Caco-2 (cell line): ENCODE data around the gene SP140L. TPM values are rescaled to one million over a fixed set of nuclear protein-coding genes. Genes with fewer than 3 reads are reported as not detected.
"Not testable (repeated sequence)": the region's sequence is repeated elsewhere in the genome, so short reads cannot be mapped to it uniquely, and the experiment has no call there.

Source experiments
- BruUV-seq: library from RNA; stranded (reverse); fragments of 400-500 nt; replicated peaks from 2 replicates; lab custom pipeline; 2021; lab: Mats Ljungman, UMichigan
- CTCF ChIA-PET: fragments of 300-600 bp; sonication (Branson Sonifier 250); formaldehyde crosslinking; loops from one replicate; lab custom pipeline; 2022; ENCODE audit warnings: antibody characterized with exemption; lab: Charles Lee
- POLR2A ChIA-PET: fragments of 300-600 bp; sonication (Branson Sonifier 250); formaldehyde crosslinking; loops from one replicate; lab custom pipeline; 2022; ENCODE audit warnings: antibody characterized with exemption; lab: Charles Lee
- DNase-seq, 2 experiments: peaks; one replicate each; pipeline versions ENCODE4 v3.0.0 to v3.0.0-alpha.2; 2020 to 2022
- H3K27me3 ChIP-seq: replicated peaks from 2 replicates; pipeline ENCODE4 v1.6.0; 2011; ENCODE audit warnings: low read length; ENCODE audit not compliant: control insufficient read depth, insufficient read depth
- H3K36me3 ChIP-seq: 2 replicates; pipeline ENCODE4 v1.5.1; 2011; ENCODE audit warnings: low read length; ENCODE audit not compliant: control insufficient read depth, insufficient read depth
- H3K4me1 ChIP-seq: fragments of 250-450 bp; sonication (Bioruptor Pico); 2 replicates; pipeline ENCODE4 v1.5.1; 2020; ENCODE audit warnings: mild to moderate bottlenecking
- H3K4me3 ChIP-seq: 2 replicates; pipeline ENCODE4 v1.5.1; 2011; ENCODE audit warnings: low read depth, mild to moderate bottlenecking, control low read depth, low read length
- H3K9me3 ChIP-seq: fragments of 250-450 bp; sonication (Bioruptor Pico); 2 replicates; pipeline ENCODE4 v1.5.1; 2020; ENCODE audit warnings: mild to moderate bottlenecking, moderate library complexity
- H3K27ac Mint-ChIP-seq: one replicate; pipeline ENCODE4 v1.8.0; 2022; ENCODE audit warnings: mixed read lengths; ENCODE audit not compliant: unreplicated experiment
- H3K27me3 Mint-ChIP-seq: one replicate; pipeline ENCODE4 v1.8.0; 2022; ENCODE audit warnings: mixed read lengths; ENCODE audit not compliant: insufficient read depth, unreplicated experiment
- H3K36me3 Mint-ChIP-seq: one replicate; pipeline ENCODE4 v1.8.0; 2022; ENCODE audit warnings: mild to moderate bottlenecking, mixed read lengths; ENCODE audit not compliant: insufficient read depth, unreplicated experiment
- H3K4me1 Mint-ChIP-seq: one replicate; pipeline ENCODE4 v1.8.0; 2022; ENCODE audit warnings: low read depth, mixed read lengths; ENCODE audit not compliant: unreplicated experiment
- H3K4me3 Mint-ChIP-seq: one replicate; pipeline ENCODE4 v1.8.0; 2022; ENCODE audit warnings: mild to moderate bottlenecking, moderate library complexity, mixed read lengths; ENCODE audit not compliant: unreplicated experiment
- H3K9me3 Mint-ChIP-seq: one replicate; pipeline ENCODE4 v1.8.0; 2022; ENCODE audit warnings: mixed read lengths; ENCODE audit not compliant: unreplicated experiment
- intact Hi-C: fragments of 100-400 bp; cut with micrococcal nuclease; formaldehyde crosslinking; loops from one replicate; pipeline ENCODE4 v1.10.0; 2022; ENCODE audit not compliant: unreplicated experiment
- total RNA-seq: library from RNA; stranded (reverse); gene quantifications from 2 replicates; pipeline ENCODE4 v1.2.3, GENCODE V29; 2022
- TF ChIP-seq, protein P1 (sequence below), 2 experiments: fragments of 200-600 bp in 1 of 2; IDR thresholded peaks; 1 replicate in 1 of 2; 2 replicates in 1 of 2; pipeline versions ENCODE4 v1.5.1 to v1.8.0; 2011 to 2022; ENCODE audit warnings: antibody characterized with exemption in 1 of 2, control low read depth in 1 of 2, inconsistent platforms in 1 of 2, low read depth in 1 of 2, low read length in 1 of 2, mild to moderate bottlenecking in 1 of 2, moderate library complexity in 1 of 2; ENCODE audit not compliant: insufficient read depth in 1 of 2, severe bottlenecking in 1 of 2, unreplicated experiment in 1 of 2

Gene SP140L
- total RNA-seq, 1 experiment from 2014 or later, result not detected

DNA sequence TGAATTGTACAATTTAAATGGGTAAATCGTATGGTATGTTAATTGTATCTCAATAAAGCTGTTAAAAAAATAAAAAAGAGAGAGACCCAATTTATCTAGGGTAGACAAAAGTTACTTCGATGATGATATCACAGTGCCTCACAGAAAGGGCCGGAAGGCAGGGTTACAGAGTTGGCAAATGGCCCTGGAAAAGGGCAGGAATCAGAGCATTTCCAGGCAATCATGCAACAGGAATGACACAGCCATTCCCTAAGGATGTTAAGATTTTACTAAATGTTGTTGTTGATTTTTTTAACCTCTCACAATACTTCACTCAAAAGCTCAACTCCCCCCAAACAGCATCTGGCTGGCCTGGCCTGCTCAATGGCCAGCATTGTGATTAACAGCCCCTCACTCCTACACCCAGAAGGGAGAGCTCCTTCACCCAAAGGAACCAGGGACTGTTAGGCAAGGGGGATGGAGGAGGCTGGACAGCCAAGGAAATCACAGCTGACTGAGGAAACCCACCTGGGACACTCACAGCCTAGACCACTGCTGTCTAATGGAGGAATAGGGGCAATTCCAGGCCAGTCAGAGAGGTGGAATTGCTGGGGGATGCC is 81.3 kb downstream of the SP140L start:
- TF ChIP-seq, protein P1, sequence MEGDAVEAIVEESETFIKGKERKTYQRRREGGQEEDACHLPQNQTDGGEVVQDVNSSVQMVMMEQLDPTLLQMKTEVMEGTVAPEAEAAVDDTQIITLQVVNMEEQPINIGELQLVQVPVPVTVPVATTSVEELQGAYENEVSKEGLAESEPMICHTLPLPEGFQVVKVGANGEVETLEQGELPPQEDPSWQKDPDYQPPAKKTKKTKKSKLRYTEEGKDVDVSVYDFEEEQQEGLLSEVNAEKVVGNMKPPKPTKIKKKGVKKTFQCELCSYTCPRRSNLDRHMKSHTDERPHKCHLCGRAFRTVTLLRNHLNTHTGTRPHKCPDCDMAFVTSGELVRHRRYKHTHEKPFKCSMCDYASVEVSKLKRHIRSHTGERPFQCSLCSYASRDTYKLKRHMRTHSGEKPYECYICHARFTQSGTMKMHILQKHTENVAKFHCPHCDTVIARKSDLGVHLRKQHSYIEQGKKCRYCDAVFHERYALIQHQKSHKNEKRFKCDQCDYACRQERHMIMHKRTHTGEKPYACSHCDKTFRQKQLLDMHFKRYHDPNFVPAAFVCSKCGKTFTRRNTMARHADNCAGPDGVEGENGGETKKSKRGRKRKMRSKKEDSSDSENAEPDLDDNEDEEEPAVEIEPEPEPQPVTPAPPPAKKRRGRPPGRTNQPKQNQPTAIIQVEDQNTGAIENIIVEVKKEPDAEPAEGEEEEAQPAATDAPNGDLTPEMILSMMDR (IDR thresholded peaks at IDR 0.05; ENCODE audit: insufficient read depth in 1 of 2, low read depth in 1 of 2, low read length in 1 of 2, severe bottlenecking in 1 of 2, unreplicated experiment in 1 of 2), result no peak

DNA sequence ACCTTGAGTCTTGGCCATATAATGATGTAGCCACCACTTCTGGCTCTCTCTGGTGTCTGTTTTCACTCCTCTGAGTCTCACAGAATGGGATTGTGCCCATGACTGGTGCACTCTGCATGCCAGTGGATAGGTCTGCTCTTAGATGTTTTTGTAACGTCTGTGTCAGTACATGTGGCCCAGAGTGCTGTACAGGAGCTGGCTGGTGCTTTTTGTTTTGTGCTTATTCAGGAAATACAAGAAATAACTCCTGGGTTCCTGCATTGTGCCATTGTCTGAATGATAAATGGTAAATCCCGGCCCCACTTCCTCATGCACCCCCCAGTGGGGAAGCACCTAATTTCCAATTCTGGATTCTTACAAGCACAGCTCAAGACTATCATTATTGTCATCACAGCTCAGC is 82.3 kb downstream of the SP140L start:
- POLR2A ChIA-PET, H3K9me3 Mint-ChIP-seq, H3K27ac Mint-ChIP-seq, H3K4me3 ChIP-seq, DNase-seq, intact Hi-C loops, H3K27me3 ChIP-seq, H3K9me3 ChIP-seq, H3K4me1 ChIP-seq, H3K27me3 Mint-ChIP-seq, H3K36me3 Mint-ChIP-seq, H3K36me3 ChIP-seq, BruUV-seq, CTCF ChIA-PET, H3K4me1 Mint-ChIP-seq, H3K4me3 Mint-ChIP-seq: not testable (repeated sequence)

More for the DNA sequence above, 81.3 kb downstream of the SP140L start:
- no peak overlapping the region for H3K4me3 ChIP-seq
- no peak for DNase-seq
- ChIA-PET CTCF (no interaction called here), POLR2A (no interaction called here)
- no peaks in the 10 kb centered on the region for H3K9me3 ChIP-seq
- BruUV-seq, result no TSS peak
- H3K4me1 ChIP-seq, result no peaks in the 10 kb centered on the region
- Mint-ChIP-seq H3K27me3 (peaks cover 3% of the 10 kb centered on the region), H3K36me3 (no peaks in the 10 kb centered on the region), H3K9me3 (no peaks in the 10 kb centered on the region), H3K4me1 (no peaks in the 10 kb centered on the region), H3K27ac (no peak overlapping the region), H3K4me3 (no peak overlapping the region)
- no peaks in the 10 kb centered on the region for H3K36me3 ChIP-seq
- H3K27me3 ChIP-seq, result no peaks in the 10 kb centered on the region
- intact Hi-C loops, result no loop called here

DNA sequence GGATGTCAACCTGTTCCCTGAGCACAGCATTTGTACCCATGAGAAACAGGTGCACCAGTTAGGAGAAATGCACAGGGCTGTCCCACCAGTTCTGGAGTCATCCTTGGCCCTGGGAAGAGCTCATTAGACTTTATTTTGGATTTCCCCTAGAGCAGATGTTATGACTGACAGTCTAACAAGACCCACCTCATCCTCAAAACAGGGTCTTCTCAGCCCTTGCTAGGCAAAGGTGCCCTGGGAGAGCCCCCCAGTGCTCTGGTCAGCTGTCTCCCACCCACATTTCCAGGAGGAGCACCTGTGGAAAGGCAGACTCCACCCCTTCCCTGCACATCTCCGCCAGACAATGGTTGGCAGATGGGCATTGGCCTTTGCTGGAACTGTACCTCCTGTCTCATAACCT is 83.3 kb downstream of the SP140L start:
- no peak for DNase-seq
- no peak overlapping the region for H3K27ac Mint-ChIP-seq
- TF ChIP-seq, protein P1 (IDR thresholded peaks at IDR 0.05; ENCODE audit: insufficient read depth in 1 of 2, low read depth in 1 of 2, low read length in 1 of 2, severe bottlenecking in 1 of 2, unreplicated experiment in 1 of 2), result no peak
- H3K9me3 ChIP-seq, result no peaks in the 10 kb centered on the region
- BruUV-seq, result no TSS peak
- no peaks in the 10 kb centered on the region for H3K36me3 ChIP-seq
- intact Hi-C loops, result no loop called here
- POLR2A ChIA-PET, result no interaction called here
- no peaks in the 10 kb centered on the region for H3K27me3 ChIP-seq
- H3K4me3 ChIP-seq, result no peak overlapping the region
- H3K4me1 ChIP-seq, result no peaks in the 10 kb centered on the region
- CTCF ChIA-PET, result no interaction called here
- H3K36me3 Mint-ChIP-seq, result no peaks in the 10 kb centered on the region
- H3K27me3 Mint-ChIP-seq, result no peaks in the 10 kb centered on the region
- H3K4me1 Mint-ChIP-seq, result no peaks in the 10 kb centered on the region
- no peak overlapping the region for H3K4me3 Mint-ChIP-seq
- no peaks in the 10 kb centered on the region for H3K9me3 Mint-ChIP-seq
